IMR-90 (cell line): Measurements from ENCODE around the gene CEP128.

Source experiments
- FOS ChIP-seq: fragments of 150-350 bp; IDR thresholded peaks from 2 replicates; pipeline ENCODE4 v1.6.1; 2016; ENCODE audit warnings: low read depth, low read length
- MAFK ChIP-seq: IDR thresholded peaks from 2 replicates; pipeline ENCODE4 v1.6.1; 2012; ENCODE audit warnings: low read depth, low read length, improper control_type of control experiment
- MAZ ChIP-seq: IDR thresholded peaks from 2 replicates; pipeline ENCODE4 v1.6.1; 2012; ENCODE audit warnings: low read depth, mild to moderate bottlenecking, low read length, improper control_type of control experiment, moderate library complexity, borderline replicate concordance
- POLR2A ChIP-seq: IDR thresholded peaks from 2 replicates; pipeline ENCODE4 v1.6.1; 2012; ENCODE audit warnings: mild to moderate bottlenecking, low read depth, low read length
- RFX5 ChIP-seq: IDR thresholded peaks from 2 replicates; pipeline ENCODE4 v1.8.0; 2012; ENCODE audit warnings: low read depth, mild to moderate bottlenecking, low read length, moderate library complexity
- TF ChIP-seq, protein P1 (sequence below): conservative IDR thresholded peaks from 2 replicates; pipeline ENCODE4 v1.5.1; 2012; ENCODE audit warnings: mild to moderate bottlenecking, low read depth, low read length, improper control_type of control experiment

- TF ChIP-seq, protein P1, sequence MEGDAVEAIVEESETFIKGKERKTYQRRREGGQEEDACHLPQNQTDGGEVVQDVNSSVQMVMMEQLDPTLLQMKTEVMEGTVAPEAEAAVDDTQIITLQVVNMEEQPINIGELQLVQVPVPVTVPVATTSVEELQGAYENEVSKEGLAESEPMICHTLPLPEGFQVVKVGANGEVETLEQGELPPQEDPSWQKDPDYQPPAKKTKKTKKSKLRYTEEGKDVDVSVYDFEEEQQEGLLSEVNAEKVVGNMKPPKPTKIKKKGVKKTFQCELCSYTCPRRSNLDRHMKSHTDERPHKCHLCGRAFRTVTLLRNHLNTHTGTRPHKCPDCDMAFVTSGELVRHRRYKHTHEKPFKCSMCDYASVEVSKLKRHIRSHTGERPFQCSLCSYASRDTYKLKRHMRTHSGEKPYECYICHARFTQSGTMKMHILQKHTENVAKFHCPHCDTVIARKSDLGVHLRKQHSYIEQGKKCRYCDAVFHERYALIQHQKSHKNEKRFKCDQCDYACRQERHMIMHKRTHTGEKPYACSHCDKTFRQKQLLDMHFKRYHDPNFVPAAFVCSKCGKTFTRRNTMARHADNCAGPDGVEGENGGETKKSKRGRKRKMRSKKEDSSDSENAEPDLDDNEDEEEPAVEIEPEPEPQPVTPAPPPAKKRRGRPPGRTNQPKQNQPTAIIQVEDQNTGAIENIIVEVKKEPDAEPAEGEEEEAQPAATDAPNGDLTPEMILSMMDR: no peak
- TF ChIP-seq RFX5 (no peak), POLR2A (no peak), FOS (no peak), MAZ (no peak), MAFK (no peak)
Observed at GRCh38 chr14:80602946-80603345, 338.6 kb downstream of the CEP128 start.
